CD4-positive, alpha-beta T cell (primary cell): ENCODE data around the gene CT83. TPM values are rescaled to one million over a fixed set of nuclear protein-coding genes. Genes with fewer than 3 reads are reported as not detected.

Experiments
- ATAC-seq: fragments of 200-7000 bp; cut with Tn5 transposase; one replicate; pipeline ENCODE4 v1.10.0; 2022; ENCODE audit warnings: mild to moderate bottlenecking; ENCODE audit not compliant: poor library complexity
- CTCF ChIA-PET: fragments of 350-600 bp; sonication (Branson Sonifier 250); formaldehyde crosslinking; loops from one replicate; lab custom pipeline; 2021; ENCODE audit warnings: antibody characterized with exemption, inconsistent platforms; lab: Charles Lee
- POLR2A ChIA-PET: fragments of 350-600 bp; sonication (Branson Sonifier 250); formaldehyde crosslinking; loops from one replicate; lab custom pipeline; 2021; ENCODE audit warnings: antibody characterized with exemption, inconsistent platforms; lab: Charles Lee
- DNase-seq, 14 experiments: peaks; one replicate each; pipeline ENCODE4 v3.0.0-alpha.2; 2013 to 2020; ENCODE audit warnings: mixed read lengths in 2 of 14
- H3K27ac ChIP-seq, 2 donors: one replicate each; pipeline versions ENCODE4 v1.5.1 to v1.7.0; 2013; ENCODE audit warnings: low read length in 2 of 2, low read depth in 1 of 2, mild to moderate bottlenecking in 1 of 2
- H3K27me3 ChIP-seq, 2 experiments: 1 replicate in 1 of 2; 2 replicates in 1 of 2; pipeline versions ENCODE4 v1.6.1 to v1.7.0; 2013; ENCODE audit warnings: low read length in 2 of 2, control low read depth in 1 of 2, mild to moderate bottlenecking in 1 of 2, moderate library complexity in 1 of 2; ENCODE audit not compliant: insufficient read depth in 2 of 2, control insufficient read depth in 1 of 2
- H3K36me3 ChIP-seq: one replicate; pipeline ENCODE4 v1.6.1; 2013; ENCODE audit warnings: low read length, control low read depth; ENCODE audit not compliant: insufficient read depth
- H3K4me1 ChIP-seq: one replicate; pipeline ENCODE4 v1.6.1; 2013; ENCODE audit warnings: low read length, control low read depth; ENCODE audit not compliant: insufficient read depth
- H3K4me3 ChIP-seq: one replicate; pipeline ENCODE4 v1.5.1; 2013; ENCODE audit warnings: mild to moderate bottlenecking, low read length, moderate library complexity
- H3K9me3 ChIP-seq, 2 experiments: 1 replicate in 1 of 2; 2 replicates in 1 of 2; pipeline versions ENCODE4 v1.6.1 to v1.7.0; 2013; ENCODE audit warnings: low read length in 2 of 2, mild to moderate bottlenecking in 2 of 2, control low read depth in 1 of 2, moderate library complexity in 1 of 2; ENCODE audit not compliant: control insufficient read depth in 1 of 2, insufficient read depth in 1 of 2
- H3K27ac Mint-ChIP-seq: one replicate; pipeline ENCODE4 v1.8.0; 2020; ENCODE audit warnings: mixed read lengths
- H3K27me3 Mint-ChIP-seq: one replicate; pipeline ENCODE4 v1.8.0; 2021; ENCODE audit warnings: mixed read lengths
- H3K36me3 Mint-ChIP-seq: one replicate; pipeline ENCODE4 v1.8.0; 2021; ENCODE audit warnings: low read depth, mixed read lengths
- H3K4me1 Mint-ChIP-seq: one replicate; pipeline ENCODE4 v1.8.0; 2021; ENCODE audit warnings: low read depth, mixed read lengths
- H3K4me3 Mint-ChIP-seq: one replicate; pipeline ENCODE4 v1.8.0; 2020; ENCODE audit warnings: mild to moderate bottlenecking, mixed read lengths
- H3K9me3 Mint-ChIP-seq: one replicate; pipeline ENCODE4 v1.8.0; 2020; ENCODE audit warnings: mixed read lengths
- intact Hi-C, 2 experiments: fragments of 100-400 bp; cut with DNase I in 1 of 2; cut with micrococcal nuclease in 1 of 2; formaldehyde crosslinking; loops; one replicate each; pipeline versions ENCODE4 v1.15.1 to v1.9.0; 2023 to 2025; cut with DNase I, micrococcal nuclease
- total RNA-seq, 174 experiments: library from RNA in 2 of 174; stranded (reverse) in 2 of 174; gene quantifications; one replicate each; pipeline ENCODE4 v1.2.3 and lab custom pipeline; 2021 to 2026
- TF ChIP-seq, protein P1 (sequence below): fragments of 200-600 bp; IDR thresholded peaks from one replicate; pipeline ENCODE4 v1.8.0; 2022; ENCODE audit warnings: antibody characterized with exemption, mild to moderate bottlenecking

Gene CT83
- total RNA-seq, 2 experiments from 2014 or later = not detected

- H3K4me3 Mint-ChIP-seq = no peak within 1 kb of the TSS
- no peaks in the 10 kb centered on the region for H3K9me3 Mint-ChIP-seq
- no peaks in the 10 kb centered on the region for H3K36me3 Mint-ChIP-seq
- no peaks in the 10 kb centered on the region for H3K4me1 Mint-ChIP-seq
- ChIA-PET POLR2A (no interaction called here), CTCF (no interaction called here)
- H3K36me3 ChIP-seq = no peaks in the 10 kb centered on the region
- TF ChIP-seq, protein P1, sequence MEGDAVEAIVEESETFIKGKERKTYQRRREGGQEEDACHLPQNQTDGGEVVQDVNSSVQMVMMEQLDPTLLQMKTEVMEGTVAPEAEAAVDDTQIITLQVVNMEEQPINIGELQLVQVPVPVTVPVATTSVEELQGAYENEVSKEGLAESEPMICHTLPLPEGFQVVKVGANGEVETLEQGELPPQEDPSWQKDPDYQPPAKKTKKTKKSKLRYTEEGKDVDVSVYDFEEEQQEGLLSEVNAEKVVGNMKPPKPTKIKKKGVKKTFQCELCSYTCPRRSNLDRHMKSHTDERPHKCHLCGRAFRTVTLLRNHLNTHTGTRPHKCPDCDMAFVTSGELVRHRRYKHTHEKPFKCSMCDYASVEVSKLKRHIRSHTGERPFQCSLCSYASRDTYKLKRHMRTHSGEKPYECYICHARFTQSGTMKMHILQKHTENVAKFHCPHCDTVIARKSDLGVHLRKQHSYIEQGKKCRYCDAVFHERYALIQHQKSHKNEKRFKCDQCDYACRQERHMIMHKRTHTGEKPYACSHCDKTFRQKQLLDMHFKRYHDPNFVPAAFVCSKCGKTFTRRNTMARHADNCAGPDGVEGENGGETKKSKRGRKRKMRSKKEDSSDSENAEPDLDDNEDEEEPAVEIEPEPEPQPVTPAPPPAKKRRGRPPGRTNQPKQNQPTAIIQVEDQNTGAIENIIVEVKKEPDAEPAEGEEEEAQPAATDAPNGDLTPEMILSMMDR = no peak
- no peak within 1 kb of the TSS for H3K27ac Mint-ChIP-seq
- no peak within 1 kb of the TSS for H3K27ac ChIP-seq
- intact Hi-C loops = no loop called here
- DNase-seq (no peak), ATAC-seq (no peak)
- no peaks in the 10 kb centered on the region for H3K4me1 ChIP-seq
- no peaks in the 10 kb centered on the region for H3K27me3 ChIP-seq
- no peaks in the 10 kb centered on the region for H3K27me3 Mint-ChIP-seq
- no peak within 1 kb of the TSS for H3K4me3 ChIP-seq
- peaks cover 0 to 4% of the 10 kb centered on the region in 2 experiments for H3K9me3 ChIP-seq
These were observed 26.4 kb downstream of the CT83 start, which contains the start of gene SLC6A14 for GRCh38 chrX:116436358-116436816. TSS of gene SLC6A14 (plus strand) at chrX:116436606. CDS start at chrX:116436710, 104 bp downstream.

GRCh38 chrX:116435597-116435996 is 27.2 kb downstream of the CT83 start:
- intact Hi-C loops = no loop called here
- H3K27me3 ChIP-seq = no peaks in the 10 kb centered on the region
- ATAC-seq (no peak), DNase-seq (no peak)
- ChIA-PET POLR2A (no interaction called here), CTCF (no interaction called here)
- no peak overlapping the region for H3K4me3 Mint-ChIP-seq
- no peak overlapping the region for H3K4me3 ChIP-seq
- no peaks in the 10 kb centered on the region for H3K4me1 Mint-ChIP-seq
- no peaks in the 10 kb centered on the region for H3K36me3 ChIP-seq
- no peaks in the 10 kb centered on the region for H3K36me3 Mint-ChIP-seq
- no peak overlapping the region for H3K27ac ChIP-seq
- TF ChIP-seq, protein P1 = no peak
- H3K9me3 Mint-ChIP-seq = no peaks in the 10 kb centered on the region
- H3K27ac Mint-ChIP-seq = no peak overlapping the region
- peaks cover 0 to 4% of the 10 kb centered on the region in 2 experiments for H3K9me3 ChIP-seq
- H3K27me3 Mint-ChIP-seq = no peaks in the 10 kb centered on the region
- H3K4me1 ChIP-seq = no peaks in the 10 kb centered on the region

GRCh38 chrX:116427978-116428377 is 34.8 kb downstream of the CT83 start:
- Mint-ChIP-seq H3K27me3 (no peaks in the 10 kb centered on the region), H3K27ac (no peak overlapping the region), H3K4me3 (no peak overlapping the region), H3K9me3 (no peaks in the 10 kb centered on the region), H3K36me3 (no peaks in the 10 kb centered on the region), H3K4me1 (no peaks in the 10 kb centered on the region)
- H3K9me3 ChIP-seq = no peaks in the 10 kb centered on the region
- no peak overlapping the region for H3K27ac ChIP-seq
- H3K4me3 ChIP-seq = no peak overlapping the region
- TF ChIP-seq, protein P1 = no peak
- DNase-seq (no peak), ATAC-seq (no peak)
- CTCF ChIA-PET = no interaction called here
- intact Hi-C loops = no loop called here
- no peaks in the 10 kb centered on the region for H3K27me3 ChIP-seq
- no peaks in the 10 kb centered on the region for H3K4me1 ChIP-seq
- POLR2A ChIA-PET = no interaction called here
- H3K36me3 ChIP-seq = no peaks in the 10 kb centered on the region
